Bone marrow (tissue), 2 donors: ENCODE data around the gene STOML1.
"Not testable (repeated sequence)": the region's sequence is repeated elsewhere in the genome, so short reads cannot be mapped to it uniquely, and the experiment has no call there.

ENCODE experiments used
- DNase-seq, 2 donors: peaks; one replicate each; lab custom pipeline; 2025; lab: John Stamatoyannopoulos, UW

Gene STOML1

DNA sequence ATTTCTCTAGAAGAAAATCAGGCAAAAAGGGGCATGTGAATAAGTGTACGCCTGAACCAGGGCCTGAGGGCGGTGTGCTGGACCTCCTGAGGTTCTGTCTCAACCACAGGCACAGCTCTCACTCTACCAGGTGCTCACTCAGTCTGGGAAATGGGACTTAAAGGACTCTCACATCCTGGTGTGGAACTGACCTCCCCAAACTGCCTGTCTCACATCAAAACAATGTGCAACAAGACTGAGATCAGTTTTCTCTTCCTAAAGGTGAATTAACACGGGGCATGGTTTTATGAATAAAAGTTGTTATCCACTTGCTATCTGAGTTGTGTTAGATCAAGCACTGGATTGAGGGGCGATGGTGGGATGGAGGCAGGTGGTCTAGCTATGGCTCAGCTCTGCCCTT is 4.8 kb downstream of the STOML1 start:
- no peak for DNase-seq

DNA sequence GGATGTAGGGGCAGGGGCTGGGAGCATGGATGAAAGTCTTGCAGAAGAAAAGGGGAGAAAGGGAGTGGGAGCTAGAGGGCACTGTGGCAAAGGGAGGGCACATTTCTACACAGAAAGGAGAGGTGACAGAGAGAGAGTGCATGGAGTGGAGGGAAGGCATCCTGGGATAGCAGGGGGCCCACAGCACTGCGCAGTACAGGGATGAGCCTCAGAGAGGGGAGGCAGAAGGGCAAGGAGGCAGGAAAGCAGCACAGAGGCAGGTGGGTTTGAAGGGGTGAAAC is 5.4 kb downstream of the STOML1 start:
- DNase-seq = no peak

DNA sequence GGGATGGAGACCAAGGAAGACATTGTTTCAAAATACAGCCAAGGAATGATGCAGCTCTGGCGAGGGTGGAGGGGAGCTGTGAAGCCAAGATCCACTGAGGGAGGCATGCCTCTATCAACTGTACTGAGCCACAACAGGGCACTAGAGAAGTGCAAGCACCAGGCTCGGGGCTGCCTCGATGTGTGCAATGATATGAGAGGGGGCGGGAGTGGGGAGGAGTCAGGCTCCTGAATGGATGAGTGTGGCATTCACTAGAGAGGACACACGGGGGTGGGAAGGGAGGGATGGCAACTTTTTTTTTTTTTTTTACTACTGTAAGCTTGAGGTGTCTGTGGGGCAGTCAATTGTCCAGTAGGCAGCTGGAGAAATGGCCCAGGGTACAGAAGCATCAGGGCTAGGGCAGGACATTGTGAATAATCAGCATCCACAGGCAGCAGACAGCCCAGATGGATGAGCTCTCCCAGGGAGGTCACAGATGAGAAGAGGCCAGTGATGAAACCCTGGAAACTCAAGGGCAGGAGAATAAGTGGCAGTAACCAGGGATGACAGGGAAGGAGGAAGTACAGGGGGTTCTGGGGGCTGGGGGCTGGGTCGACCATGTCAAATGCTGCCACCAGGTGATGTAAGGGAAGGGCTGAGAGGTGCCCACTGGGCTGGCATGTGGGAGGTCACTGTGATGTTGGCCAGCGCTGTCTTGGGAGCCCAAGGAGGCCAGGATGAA is 5.9 kb downstream of the STOML1 start:
- no peak for DNase-seq

GRCh38 chr15:73985101-73985873 is 6.8 kb downstream of the STOML1 start:
- DNase-seq = no peak

GRCh38 chr15:73984208-73984979 is 7.7 kb downstream of the STOML1 start:
- DNase-seq = no peak

DNA sequence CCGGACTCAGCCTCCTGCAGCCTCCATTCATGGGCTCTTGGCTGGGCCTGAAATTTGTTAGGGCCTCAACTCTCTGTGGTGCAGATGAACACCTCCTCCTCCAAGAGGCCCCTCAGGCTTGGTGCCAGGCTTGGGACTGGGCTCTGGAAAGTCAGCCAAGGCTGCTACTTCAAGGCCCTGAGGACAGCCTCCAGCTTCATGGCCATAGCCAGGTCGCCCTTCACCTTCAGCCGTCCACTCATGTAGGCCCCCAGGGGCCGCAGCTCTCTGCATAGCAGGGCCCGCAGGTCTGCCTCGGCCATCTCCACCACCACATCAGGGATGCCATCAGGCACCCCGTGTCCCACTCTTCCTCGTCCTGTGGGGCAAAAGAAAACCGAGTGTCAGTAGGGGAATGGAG is 8.3 kb downstream of the STOML1 start:
- DNase-seq = no peak

GRCh38 chr15:73983211-73983727 is 8.8 kb downstream of the STOML1 start:
- DNase-seq = no peak

DNA sequence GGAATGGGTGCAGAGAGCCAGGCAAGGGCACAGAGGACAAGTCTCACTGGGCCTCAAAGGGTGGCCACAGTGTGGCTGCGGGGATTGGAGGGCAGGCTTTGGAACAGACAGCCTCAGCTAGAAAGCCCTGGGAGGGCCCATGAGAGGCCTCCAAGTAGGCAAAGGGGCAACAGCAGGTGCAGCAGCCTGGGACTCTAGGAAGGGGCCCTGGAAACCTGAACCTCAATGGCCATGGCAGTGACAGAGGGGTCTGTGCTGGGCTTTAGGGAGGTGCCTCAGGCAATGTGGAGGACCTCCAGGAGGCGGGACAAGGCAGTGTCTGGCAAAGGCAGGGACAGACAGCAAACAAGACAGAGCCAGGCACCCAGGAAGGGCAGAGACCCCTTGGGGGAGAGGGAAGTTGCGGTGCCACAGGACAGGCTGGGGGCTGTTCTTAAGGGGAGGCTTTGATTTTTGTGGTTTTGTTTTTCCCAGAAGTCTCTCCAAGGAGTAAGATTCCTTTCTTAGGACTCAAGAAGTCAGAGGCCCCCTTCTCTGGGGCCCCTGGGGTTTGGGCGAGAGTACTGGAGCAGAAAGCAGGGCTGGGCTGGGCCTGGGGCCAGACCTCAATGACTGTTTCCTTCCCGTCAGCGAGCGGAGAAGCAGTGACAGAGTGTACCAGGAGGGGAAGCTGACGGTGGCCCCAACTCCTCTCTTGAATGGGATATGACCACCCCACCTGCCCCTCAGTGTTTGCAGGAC is 9.7 kb downstream of the STOML1 start:
- DNase-seq = peak; percentile 18 to 79

DNA sequence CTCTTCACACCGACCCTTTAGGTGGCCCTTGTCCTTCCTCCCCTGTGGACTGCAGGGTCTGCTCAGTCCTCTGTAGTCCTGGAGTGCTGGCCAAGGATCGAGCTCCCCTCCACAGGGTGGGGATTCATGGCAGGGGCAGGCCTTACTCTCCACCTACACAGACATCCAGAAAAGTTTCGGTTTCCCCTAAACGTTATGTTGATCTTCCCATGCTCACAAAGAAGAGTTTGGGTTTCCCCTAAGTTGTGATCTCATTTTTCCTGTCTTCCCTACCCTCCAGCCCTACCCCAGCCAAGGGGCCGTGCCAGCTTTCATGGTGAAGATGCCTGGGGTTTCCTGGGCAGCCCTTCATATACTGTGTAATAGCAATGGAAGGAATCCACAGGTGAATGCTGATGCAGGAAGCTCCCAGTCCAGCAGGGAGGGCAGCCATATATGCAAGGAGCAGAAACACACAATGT is 10.3 kb downstream of the STOML1 start:
- DNase-seq = no peak

DNA sequence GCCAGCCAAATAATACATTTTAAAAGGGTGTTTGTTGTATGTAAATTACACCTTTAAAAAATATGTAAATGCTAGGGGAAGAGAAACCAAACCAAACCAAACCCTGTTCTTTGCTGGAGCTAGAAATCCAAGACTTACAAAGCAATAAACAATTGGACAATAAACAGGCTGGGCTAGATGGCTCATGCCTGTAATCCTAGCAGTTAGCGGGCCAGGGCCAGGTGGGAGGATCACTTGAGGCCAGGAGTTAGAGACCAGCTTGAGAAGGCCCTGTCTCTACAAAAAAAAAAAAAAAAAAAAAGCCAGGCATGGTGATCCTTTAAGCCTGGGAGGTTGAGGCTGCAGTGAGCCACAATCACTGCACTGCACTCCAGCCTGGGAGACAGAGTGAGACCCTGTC is 12.5 kb downstream of the STOML1 start:
- DNase-seq = no peak

DNA sequence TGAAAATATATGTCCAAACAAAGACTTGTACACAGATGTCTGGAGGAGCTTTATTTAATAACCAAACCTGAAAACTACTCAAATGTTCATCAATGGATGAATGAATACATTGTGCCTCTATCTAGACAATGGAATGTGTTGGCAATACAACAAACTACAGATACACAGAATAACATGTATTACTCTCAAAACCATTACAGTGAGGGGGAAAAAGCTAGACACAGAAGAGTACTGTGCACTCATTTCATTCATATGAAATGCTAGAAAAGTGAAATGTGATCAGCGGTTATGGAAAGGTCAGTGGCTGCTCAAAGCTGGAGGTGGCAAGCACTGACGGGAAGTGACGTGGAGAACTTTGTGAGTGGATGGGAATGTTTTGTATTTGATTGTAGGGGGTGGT is 13.2 kb downstream of the STOML1 start:
- DNase-seq = no peak

GRCh38 chr15:73975440-73976125 is 16.5 kb downstream of the STOML1 start:
- peak in 1 of 2 donors; percentile 10 for DNase-seq

GRCh38 chr15:73973683-73974200 is 18.4 kb downstream of the STOML1 start:
- DNase-seq = not testable (repeated sequence)

DNA sequence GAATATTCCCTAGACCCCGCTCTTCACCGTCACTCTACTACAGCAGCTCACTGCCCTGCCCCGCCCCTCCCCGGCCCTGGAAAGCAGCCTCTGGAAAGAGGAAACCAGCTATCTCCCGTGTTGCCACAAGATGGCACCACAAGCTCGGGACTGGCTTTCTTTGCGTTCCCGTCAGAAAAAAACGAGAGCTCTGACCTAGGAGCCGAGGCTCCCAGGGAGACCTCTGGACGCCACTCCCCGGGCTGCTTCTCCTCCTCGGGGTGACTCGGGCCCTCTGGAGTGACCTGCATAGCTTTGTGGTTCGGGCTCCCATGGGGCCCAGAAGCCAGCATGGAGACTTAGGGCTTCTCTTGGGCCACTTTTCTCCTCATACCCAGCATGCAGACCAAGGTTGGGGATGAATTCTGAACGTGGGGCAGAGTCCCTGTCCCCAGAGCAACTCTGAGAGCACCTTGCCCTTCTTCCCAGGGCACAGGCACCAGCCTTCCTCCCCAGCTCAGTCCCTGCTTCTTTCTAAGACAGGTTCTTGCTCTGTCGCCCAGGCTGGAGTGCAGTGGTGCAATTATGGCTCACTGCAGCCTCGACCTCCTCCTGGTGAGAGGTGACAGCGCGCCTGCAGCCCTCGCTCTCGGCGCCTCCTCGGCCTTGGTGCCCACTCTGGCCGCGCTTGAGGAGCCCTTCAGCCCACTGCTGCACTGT is 19.0 kb downstream of the STOML1 start:
- peak; percentile 57 to 66 for DNase-seq

- no peak for DNase-seq
Observed at GRCh38 chr15:73969151-73969759, 22.8 kb downstream of the STOML1 start.

GRCh38 chr15:73968461-73968860 is 23.6 kb downstream of the STOML1 start:
- no peak for DNase-seq

GRCh38 chr15:73965758-73966113 is 26.4 kb downstream of the STOML1 start:
- peak in 1 of 2 donors; percentile 36 for DNase-seq

- DNase-seq = no peak
Observed at GRCh38 chr15:73965094-73965757, 26.9 kb downstream of the STOML1 start.

DNA sequence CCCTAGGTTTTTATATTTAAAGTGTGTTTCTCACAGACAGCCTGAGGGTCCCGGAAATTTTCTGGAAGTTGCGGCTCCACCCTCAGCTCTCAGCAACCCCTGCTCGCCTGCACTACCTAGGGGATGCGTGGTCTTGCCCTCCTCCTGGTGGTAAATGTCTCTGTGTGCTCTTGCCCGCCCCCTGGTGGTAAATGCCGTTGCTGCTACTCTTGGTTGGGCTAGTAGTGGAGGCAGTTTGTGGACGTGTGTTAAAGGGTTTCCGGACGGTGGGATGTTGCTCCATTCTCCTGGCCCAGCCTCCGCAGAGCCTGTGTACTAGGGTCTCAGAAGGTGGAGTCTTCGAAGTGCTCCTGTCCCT is 27.4 kb downstream of the STOML1 start:
- DNase-seq = peak; percentile 57 to 76

GRCh38 chr15:73962433-73962832 is 29.7 kb downstream of the STOML1 start:
- no peak for DNase-seq
